Right kidney (tissue), 1 donor: ENCODE results near the gene EXOC3L4.

Experiments
- DNase-seq: peaks from one replicate; pipeline ENCODE4 v3.0.0-alpha.2; 2016

The EXOC3L4 gene

DNA sequence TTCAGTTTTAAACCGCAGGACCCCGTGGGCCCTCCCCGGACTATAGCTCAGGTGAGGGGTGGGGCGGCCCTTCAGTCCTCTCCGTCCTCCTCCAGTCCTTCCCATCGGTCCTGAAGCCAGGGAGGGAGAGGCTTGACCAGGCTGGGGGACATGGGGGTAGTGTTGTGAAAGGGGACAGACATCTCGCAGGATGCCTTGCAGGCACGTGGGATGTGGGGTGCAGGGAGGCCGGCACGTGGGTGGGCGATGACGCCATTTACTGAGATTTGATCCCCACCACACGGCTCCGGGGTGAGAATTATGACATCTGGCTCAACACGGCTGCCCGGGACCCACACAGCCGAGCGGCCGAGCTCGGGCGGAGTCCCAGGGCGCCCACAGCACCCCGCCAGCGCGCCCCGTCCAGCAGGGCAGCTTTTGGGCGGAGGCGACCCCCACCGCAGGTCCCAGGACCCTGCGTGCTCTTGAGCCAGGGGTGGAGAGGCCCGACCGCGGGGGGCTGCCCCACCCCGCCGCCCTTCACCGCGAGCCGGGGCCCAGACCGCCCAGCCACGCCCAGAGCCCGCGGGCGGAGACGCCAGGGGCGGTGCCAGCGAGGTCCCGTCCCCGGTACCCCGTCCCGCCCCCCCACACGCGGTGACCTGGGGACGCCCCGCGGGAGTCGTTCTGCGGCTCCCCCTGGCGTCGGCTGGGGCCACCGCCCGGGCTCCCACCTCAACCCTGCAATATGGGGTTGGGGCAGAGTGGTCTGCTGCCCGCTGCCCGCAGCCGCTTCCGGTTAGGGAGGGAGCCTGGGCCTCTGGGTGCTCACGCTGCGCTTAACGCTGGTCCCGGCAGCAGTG, 3.3 kb upstream of the EXOC3L4 start:
- DNase-seq, result no peak

DNA sequence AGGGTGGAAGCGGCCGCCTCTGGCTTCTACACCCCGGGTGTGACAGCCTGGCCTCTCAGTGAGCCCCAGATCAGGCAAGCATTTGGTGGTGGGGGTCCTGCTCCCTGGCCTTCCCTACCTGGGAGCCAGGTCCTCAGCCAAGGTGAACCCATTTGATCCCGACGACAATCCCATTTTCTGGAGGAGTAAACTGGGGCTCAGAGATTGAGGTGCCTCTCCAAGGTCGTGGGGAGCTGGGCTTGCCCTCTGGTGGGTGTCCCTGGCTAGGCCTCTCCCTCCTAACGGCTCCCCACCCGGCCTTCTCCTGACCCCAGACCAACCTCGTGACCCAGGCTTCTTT, 2.7 kb upstream of the EXOC3L4 start:
- DNase-seq, result no peak

DNA sequence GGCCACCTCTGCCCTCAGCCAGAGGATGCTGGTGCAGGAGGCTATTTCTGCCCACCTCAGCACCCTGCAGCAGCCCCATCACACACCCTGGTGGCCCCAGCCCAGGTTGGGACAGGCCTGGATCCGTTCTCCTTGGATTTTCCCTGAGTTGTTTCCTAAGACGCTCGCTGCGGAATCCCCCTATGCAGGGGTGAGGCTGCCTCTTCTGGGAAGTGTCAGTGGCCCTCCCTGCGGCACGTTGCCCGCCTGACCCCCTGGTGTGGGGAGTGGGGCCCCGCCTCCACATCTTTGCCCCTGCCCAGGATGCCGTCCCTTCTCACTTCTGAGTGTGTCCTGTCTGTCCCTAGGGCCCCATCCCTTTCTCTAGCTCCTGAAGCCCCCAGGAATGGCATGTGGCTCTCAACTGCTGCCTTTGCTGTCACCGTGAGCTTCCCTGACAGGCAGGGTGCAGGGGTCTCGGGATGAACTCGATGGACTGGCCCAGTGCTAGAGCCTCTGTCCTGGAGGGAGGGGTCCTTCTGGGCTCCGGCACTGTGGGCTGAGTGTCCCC, 594 bp upstream of the EXOC3L4 start:
- no peak for DNase-seq

DNA sequence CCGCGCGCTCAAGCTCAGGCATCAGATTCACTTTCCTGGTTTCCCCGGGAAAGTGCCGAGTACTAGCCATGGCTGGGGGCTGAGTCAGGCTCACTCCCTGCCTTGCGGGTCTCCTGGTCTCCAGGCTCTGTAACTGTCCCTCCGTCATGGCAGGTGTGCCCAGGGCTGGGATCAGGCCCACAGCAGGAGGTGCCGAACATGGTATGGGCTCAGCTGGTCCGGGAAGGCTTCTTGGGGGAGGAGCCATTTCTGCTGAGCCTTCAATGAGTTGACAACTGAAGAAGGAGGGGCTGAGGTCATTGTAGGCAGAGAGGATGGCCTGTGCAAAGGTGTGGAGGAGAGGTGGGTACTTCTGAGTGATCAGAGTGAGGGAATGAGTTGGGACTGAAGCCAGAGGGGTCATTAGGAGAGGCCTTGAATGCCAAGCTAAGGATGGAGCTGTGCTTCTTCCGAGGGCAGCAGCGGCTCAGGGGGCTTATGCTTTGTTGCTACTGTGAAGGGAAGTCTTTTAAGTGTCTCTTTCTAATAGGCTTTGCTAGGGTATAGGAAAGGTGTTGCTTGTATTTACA, 769 bp downstream of the EXOC3L4 start:
- no peak for DNase-seq

DNA sequence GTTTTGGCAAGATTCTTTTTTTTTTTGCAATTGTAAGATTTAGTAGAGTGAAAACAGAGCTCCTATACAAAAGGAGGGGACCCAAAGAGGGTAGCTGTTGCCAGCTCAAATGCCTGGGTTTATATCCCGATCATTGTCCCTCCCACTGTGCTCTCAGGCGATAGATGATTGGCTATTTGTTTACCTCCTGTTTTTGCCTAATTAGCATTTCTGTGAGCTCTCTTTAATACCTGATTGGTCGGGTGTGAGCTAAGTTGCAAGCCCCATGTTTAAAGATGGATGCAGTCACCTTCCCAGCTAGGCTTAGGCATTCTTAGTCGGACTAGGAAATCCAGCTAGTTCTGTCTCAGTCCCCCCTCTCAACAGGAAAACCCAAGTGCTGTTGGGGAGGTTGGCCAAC, 1.9 kb downstream of the EXOC3L4 start:
- DNase-seq, result no peak

DNA sequence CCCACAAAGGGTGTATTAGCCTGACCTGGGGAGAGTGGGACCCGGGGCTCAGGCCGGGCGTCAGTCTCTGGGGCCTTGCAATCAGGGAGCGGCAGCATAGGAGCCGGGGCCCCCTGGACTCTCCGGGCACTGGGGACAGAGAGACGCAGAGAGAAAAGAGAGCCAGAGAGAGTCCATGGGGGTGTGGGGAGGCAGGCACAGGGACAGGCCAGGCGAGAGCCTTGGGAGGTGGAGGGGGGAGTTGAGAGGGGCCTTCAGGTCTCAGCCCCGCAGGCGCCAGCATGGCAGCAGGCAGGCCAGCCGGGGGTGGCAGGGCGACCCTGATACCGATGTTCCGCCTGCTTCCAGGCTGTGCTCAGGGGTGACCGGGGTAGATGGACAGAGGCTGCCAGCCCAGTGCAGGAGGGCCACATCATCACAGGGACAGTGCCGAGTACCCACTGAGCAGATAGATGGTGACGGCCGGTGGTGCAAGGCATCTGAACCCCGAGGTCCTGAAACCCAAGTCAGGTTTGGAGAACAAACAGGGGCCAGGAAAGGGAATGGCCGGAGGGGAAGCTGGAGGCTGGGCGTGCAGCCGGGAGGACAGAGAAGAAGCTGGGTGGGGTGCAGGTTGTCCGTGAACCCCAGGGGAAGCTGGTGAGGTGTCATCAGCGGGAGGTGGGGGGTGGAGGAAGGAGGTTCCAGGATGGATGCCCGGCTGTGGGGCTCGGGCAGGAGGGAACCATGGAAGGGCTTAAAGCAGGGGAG, 2.9 kb downstream of the EXOC3L4 start:
- DNase-seq, result no peak

DNA sequence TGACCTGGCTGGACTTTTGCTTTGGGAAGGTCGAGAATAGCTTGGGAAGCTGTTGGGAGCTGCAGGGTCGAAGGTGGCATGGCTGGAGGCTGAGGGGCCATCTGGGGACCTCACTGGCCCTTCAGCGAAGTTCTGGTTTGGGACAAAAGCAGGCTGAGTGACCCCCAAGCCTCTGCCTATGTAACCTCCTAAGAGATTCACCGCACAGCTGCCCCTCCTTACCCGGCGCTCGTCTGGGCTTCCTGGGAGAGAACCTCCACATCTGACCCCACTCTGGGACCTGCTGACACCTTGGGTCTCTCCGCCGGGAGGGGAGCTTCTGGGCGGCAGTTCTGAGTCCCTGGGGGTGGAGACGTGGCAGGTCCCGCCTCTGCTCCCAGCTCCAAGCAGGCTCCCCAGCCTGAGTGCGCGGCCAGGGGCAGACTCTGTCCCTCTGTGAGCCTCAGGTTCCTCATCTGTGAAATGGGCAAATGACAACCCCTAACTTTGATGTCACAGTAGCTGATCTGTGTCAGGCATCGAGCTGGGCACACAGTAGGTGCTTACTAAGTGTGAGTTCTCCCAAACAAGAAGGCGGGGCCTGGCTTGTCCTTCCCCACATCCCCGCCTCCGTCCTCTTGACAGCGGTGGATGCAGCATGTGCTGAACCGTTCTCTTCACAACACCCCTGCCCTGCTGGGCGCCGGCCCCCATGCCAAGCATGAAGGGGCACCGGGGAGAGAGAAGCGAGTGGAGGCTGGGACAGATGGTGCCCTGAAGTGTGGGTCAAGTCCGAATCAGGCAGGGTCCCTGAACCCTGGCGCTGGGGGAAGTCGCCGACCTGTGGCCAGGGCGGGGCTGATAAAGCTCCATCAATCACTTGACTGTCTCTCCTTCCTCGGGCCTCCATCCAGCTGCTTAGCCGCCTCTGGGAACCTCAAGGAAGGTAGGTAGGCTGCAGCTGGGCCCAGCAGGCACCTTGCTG, 3.8 kb downstream of the EXOC3L4 start:
- no peak for DNase-seq

DNA sequence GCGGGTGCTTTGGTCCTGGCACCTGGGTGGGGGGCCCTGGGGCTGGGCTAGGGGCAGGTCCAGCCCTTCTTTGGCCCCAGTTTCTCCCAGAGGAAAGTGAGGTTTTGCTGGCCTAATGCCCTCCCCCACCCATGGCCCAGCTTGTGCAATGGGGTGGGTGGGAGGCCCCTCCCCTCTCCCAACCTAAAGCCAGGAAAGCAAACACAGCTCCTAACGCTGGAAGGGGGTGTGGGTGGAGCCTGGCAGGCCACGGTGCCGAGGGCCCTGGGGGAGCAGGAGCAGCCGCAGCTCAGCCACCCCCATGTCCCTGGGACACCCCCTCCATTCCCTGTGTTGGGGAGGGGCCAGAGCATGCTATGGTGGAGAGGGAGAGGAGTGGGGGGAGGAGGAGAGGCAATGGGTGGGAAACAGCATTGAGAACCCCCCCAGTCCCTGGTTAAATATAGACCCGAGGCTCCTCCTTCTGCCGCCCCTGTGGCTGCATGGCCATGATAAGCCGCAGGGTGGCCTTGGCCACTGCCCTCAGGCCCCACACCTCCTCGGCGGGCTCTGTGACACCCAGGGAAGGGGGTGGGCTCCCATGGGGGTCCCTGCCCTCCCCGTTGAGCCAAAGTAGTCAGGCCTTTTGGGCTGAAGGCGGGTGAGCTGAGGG, 4.7 kb downstream of the EXOC3L4 start:
- no peak for DNase-seq

DNA sequence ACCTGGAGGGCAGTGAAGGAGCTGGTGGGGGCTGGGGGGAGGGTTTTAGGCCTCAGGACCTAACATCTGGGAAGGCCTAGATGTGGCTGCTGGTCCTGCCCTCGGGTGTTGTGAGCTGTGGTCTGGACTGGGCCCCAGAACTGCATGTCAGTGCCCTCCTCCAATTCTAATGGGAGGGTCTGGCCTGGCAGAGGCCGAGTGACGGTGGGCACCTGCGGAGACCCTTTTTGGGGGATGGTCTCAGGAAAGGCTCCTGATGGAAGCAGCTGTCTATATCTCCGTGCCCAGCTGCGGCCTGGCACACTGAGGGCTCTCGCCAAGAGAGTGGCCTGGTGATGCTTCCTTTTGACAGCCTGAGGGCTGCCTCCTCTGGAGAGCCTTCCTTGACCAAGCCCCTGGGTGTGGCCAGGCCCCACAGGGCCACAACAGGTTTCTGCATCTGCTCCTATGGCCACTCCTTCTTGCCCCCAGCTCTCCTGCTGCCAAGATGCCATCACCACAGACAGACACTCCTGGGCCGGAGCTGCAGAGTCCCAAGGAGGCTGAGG, 5.3 kb downstream of the EXOC3L4 start:
- no peak for DNase-seq

DNA sequence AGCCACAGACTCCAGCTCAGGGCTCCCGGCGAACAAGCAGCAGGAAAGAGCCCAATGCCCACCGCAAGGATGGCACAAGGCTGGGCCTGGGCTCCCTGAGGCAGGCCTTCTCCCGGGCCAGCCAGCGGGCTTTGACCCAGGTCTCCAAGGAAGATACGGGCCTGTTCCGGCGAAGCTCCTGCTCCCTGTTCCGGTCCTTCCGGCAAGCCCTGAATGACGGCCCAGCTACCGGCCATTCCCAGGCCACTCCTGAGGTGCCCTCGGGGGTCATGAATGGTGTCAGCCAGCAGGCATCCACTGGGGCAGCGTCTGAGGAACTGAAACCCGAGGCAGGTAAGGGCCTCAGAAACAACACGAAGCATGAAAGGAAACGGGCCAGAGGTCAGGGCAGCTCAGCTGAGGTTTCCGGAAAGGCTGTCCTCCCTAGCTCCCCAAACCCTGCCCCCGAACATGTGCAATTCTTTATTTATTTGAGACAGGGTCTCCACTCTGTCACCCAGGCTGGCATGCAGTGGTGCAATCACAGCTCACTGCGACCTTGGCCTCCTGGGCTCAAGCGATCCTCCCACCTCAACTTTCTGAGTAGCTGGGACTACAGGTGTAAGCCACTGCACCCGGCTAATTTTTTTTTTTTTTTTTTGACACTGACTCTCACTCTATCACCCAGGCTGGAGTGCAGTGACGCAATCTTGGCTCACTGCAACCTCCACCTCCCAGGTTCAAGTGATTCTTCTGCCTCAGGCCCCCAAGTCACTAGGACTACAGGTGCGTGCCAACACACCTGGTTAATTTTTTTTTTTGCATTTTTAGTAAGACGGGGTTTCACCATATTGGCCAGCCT, 6.0 kb downstream of the EXOC3L4 start:
- no peak for DNase-seq

DNA sequence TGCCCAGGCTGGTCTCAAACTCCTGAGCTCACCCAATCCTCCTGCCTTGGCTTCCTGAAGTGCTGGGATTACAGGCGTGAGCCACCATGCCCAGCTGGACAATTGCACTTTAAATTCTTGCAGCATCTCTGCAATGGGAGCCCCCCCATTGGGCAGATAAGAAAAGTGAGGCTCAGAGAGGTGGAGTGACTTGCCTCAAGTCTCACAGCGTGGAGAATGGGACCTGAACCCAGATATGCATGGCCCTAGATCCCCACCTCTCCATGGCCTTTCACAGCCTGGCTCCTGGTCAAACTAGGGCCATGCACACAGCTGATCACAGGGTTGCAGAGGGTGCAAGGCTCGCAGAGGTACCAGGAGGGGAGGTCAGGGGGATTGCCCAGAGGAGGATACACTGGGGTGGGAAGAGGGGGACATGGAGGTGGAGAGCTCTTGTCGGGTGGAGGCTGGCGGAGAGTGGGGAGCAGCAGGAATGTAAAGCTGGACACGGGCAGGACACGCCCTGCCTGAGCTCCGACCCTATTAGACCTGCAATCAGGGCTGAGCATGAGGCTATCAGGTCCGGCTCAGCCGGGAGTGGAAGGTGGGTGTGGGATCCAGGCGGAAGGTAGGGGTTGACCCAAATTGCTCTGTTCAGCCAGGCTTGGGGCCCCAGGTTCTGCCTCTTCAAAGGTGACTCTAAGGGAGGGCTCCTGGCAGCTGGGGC, 6.9 kb downstream of the EXOC3L4 start:
- DNase-seq, result no peak

DNA sequence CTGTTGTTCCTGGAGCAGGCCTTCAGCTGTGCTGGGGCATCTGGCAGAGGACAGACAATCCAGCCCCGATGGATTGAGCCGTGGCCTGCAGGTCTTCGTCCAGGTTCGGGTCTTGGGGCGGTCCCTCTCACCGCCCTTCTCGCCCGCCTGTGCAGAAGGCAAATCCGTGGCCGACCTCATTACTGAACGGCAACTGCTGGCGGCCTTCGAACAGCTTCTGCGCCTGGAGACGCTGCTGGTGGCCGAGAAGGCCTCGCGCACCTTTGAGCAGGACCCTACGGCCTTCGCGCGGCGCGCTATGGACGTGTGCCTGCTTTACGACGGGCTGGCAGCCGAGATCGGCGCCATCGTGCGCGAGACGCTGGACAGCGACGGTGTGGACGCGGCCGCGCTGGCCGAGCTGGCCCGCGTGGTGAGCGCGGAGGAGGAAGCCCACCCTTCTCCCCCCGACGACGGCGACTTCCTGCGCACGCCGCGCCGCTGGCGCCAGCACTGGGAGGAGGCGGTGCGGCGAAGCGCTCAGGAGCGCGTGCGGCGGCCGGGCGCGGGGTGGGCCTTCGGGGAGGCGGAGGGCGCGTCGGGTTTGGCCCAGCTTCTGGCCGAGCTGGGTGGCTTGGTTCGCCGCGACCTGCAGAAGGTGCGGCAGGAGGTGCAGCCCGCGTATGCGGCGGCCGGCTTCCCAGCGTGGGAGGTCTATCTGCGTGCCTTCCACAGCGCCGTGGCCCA, 7.6 kb downstream of the EXOC3L4 start:
- peak; percentile 68 for DNase-seq

DNA sequence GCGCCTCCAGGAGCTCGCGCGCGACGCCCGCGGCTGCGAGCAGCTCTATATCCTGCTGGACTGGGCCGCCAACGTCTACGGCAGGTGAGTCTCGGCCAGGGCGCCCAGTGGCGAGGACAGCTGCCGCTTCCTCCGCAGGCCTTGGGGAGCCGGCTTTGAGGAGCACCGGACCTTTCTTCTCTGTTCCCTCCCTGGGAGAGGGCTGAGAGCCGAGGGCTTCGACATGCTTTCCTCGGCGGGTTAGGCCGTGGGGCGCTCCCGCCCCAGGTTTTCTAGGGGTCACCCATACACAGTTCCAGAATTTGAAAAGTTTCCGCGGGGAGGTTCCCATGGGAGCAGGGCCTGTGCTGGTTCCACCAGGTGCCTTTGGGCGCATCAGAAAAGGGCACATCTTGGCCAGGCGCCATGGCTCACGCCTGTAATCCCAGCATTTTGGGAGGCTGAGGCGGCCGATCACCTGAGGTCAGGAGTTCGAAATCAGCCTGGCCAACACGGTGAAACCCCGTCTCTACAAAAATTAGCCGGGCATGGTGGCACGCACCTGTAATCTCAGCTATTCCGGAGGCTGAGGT, 8.2 kb downstream of the EXOC3L4 start:
- no peak for DNase-seq

DNA sequence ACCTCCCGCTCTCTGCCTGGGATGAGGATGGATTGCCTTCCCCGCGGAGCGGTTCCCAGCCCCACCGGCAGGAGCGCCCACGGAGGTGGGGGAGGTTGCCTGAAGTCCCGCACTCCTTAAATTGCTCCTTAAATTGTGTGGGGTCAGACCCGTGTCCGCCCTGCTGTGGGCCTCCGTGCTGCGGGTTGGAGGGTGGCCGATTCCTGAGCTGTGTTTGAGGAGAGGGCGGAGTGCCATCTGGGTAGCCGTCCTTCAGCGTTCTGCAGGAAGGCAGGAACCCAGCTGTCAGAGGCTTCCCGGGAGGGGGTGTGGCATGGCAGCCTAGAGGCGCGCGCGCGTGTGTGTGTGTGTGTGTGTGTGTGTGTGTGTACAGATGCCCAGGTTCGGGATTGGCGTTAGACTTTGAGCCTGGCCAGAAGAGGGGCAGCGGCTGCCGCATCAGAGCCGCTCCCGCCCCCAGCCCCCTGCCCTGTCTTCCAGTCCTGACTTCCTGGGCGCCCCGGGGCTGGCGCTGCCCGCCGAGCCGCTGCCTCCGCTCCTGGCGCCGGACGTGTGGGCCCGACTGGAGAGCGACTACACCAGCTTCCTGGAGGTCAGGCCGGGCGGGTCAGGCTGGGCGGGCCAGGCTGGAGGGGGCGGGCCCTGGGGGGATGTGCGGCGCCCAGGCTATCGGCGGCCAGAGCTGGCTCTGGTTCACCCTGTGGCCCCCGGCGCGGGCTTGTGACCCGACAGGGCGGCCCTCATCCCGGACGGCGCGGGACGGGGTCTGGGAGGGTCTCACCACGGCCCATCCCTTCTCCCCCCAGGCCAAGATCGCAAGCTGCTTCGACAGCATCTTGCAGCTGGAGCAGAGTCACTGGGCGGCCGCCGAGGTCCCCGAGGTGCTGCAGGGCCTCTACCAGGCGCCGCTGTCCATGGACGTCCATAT, 9.2 kb downstream of the EXOC3L4 start:
- peak; percentile 75 for DNase-seq

DNA sequence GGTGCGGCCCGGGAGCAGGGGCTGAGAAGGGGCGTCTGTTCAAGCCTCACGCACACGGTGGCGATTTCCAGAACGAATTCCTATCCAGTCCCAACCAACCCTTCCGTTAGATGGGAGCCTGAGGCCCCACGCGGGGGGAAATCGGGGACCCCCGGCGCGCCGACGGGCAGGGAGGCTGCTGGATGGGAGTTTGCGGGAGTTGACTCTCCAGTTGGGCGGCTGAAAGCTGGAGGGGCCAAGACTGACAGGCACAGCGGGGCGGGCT, 9.8 kb downstream of the EXOC3L4 start:
- DNase-seq, result no peak

DNA sequence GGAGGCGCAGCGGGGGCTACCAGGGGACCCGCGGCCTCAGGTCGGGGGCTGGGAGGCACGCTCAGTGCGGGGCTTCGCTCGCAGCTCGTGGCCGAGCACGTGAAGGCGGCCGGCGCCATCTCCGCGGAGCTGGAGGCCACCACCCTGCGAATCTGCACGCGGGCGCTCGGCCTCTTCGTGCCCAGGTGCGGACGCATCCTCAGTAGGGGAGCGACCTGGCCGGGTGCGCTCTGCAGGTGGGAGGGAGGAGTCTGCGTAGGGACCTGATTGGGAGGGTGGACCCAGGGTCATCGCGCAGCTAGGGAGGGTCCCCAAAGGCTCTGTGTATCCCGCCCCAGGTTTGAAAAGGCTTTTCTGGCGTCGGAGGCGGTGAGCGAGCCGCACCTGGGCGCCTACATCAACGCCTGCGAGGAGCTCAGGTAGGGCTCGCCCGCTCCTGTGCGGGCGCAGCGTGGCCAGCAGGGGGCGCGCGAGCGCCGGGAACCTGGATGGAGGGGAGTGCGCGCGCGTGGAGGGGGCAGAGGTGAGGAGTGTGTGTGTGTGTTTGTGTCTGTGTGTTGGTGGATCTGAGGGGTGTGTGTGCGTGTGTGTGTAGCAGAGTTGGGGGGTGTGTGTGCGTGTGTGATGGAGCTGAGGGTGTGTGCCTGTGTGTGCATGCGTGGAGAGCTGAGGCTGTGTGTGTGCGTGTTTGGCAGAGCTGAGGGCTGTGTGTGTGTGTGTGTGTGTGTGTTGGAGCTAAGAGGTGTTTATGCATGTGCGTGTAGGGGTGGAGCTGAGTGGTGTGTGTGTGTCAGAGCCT, 10.3 kb downstream of the EXOC3L4 start:
- DNase-seq, result peak; percentile 87
